HG03097 (cell line): Measurements from ENCODE around the gene EMSY.

Experiments
- ATAC-seq: cut with Tn5 transposase; IDR thresholded peaks from one replicate; pipeline ENCODE4 v1.9.1; 2021; ENCODE audit not compliant: unreplicated experiment, low FRiP score

EMSY gene

GRCh38 chr11:76455931-76456330, 11.1 kb downstream of the EMSY start:
- ATAC-seq = no peak

GRCh38 chr11:76456571-76456970, 11.8 kb downstream of the EMSY start:
- ATAC-seq = no peak

DNA sequence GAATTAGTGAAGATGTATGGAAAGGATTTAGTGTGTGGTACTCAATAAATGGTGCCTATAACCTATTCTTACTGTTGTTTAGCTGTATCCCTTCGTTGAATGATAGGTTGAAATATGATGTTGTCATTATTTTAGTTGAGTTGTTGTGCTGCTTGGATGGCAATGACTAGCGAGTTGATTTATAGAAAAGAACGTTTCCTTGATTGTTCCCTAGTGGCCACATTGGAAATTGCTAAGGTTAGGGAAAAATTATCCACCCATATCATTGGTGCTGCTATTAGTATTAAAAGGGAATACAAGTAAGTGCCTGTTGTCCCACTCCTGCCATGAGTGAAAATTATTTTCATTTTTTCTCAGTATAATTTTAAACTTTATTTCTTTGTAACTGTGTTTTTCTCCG, 14.5 kb downstream of the EMSY start:
- no peak for ATAC-seq

GRCh38 chr11:76459846-76460245, 15.0 kb downstream of the EMSY start:
- ATAC-seq = no peak

DNA sequence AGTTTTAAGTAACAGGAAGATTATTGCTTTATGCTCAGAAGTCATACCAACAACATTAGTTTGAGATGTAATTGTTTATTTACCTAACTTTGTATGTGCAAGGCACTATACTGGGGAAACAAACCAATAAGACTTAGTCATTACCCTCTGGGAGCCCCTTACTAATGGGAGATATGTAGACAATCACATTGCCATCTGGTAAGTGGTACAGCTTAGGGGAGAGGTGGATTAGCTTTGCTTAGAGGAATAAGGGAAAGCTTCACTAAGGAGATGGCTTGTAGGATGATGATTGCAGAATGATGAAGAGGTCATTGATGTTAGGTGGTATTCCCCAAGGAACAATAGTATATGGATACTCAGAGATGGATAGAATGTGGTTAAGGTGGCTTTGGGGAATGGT, 17.5 kb downstream of the EMSY start:
- no peak for ATAC-seq

DNA sequence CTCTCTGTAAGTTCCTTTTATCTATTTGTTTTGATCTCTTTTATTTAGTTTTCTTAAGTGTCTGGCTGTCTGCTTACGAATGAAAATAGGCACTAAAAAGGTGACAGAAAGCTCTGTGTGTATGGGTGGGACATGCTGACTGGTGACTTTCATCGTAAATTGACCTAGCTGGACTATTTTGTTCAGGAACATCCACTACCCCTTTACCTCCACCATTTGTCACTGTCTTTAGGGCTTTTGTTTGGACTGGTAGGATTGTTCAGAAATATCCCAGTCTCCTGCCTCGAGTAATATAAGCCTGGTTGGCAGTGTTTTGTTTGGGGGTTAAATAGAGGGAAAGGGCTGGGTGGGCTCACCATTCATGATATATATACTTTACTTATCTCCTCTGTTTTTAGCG, 20.9 kb downstream of the EMSY start:
- ATAC-seq = no peak

DNA sequence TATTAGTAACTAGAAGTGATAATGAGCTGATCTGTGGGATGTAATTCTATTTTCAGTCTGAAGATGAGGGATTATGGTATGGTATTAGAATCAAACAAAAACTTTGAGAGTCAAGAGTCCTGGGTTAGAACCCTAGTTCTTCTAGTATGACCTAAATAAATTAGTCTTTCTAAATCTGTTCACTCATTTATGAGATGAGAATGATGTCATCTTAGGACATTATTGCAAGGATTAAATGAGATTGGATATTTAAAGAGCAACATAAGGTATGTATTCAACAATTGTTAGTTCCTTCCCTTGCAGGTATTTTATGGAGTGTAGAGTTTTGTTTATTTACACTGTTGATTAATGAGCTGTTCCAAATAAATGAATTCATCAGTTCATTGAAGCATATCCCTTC, 21.8 kb downstream of the EMSY start:
- no peak for ATAC-seq

DNA sequence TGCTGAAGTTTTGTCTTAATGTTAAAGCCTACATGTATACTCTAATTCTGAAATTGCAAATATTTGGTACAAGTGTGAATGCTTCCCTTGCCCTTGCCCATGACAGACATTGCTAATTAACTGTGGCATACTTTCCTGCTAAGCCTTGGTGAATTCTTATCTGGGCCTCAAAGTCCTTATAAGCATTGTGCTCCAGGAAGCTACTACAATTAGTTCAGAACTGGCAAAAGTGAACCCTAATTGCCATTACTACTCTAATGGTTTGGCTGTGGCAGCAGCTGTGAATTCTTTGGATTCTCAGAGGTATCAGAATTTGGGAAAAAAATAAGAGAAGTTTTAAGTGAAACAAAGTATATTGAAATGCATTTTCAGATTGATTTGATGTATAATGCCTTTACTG, 24.3 kb downstream of the EMSY start:
- ATAC-seq = no peak

DNA sequence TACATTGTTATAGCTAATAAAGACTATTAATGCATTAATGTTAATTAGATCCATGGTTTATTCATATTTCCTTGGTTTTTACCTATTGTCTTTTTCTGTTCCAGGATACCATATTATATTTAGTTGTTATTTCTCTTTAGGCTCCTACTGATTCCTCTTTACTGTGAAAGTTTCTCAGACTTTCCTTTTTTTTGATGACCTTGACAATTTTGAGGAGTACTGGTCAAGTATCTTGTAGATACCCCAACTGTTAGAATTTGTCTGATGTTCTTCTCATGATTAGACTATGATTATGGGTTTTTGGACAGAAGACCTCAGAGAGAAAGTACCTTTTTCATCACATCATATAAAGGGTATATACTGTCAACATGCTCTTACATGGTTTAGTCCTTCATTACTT, 26.6 kb downstream of the EMSY start:
- ATAC-seq = no peak

GRCh38 chr11:76480241-76480640, 35.4 kb downstream of the EMSY start:
- no peak for ATAC-seq

GRCh38 chr11:76491644-76492043, 46.8 kb downstream of the EMSY start:
- ATAC-seq = no peak

DNA sequence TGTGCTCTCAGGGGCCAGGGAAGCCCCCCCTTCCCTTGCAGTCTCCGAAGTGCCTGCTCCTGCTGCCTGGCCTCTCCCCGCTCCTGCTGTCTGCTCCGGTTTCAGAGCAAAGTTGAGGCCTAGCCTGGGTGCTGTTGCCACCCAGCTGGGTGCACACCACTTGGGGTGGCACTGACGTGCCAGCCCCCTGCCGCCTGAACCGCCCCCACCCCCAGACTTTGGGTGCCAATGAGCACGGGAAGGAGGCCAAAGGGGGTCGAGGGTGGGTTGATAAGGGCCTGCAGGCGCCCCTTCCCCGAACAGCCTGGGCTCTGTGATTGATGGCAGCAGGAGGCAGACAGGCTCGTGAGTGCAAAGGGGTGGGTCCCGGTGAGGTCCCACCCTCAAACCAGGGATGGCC, 48.2 kb downstream of the EMSY start:
- no peak for ATAC-seq

DNA sequence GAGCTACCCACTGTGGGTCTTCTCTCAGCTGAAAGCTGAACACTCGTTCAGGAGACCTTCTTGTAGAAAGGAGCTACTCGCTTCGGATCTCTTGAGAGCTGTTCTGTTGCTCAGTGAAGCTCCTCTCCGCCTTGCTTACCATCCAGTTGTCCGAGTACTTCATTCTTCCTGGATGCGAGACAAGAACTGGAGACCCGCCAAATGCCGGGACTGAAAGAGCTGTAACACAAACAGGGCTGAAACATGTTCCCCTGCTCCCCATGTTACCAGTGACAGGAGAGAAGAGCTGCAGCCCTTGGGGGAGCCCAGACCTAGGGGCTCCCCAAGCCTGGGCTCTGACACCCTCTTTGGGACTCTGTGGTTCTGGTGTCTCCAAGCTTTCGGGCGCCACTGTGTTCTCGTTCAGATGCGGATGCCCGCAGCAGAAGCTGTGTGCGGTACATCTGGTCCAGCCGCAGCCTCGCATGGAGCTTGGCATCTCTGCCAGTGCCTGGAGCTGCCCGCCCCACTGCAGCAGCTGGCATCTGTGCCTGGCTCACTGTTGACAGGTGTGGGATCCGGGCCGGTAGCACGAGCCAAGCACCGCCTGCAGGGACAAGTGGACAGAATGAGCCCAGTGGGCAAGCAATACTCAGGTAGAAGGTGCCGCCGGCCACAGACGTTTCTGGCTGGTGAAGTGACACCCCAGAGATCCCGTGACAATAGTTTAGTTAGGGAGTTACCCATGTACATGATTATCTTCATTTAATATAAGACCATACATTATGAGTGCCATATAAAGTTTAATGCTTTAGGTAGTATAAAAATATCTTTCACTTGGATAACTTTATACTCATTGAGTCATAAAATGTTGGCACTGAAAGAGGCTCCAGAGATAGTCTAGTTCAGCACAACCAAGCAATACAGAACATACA, 49.1 kb downstream of the EMSY start:
- ATAC-seq = no peak

GRCh38 chr11:76495019-76495418, 50.2 kb downstream of the EMSY start:
- no peak for ATAC-seq

- no peak for ATAC-seq
Measured at GRCh38 chr11:76496174-76496573, 51.4 kb downstream of the EMSY start.

DNA sequence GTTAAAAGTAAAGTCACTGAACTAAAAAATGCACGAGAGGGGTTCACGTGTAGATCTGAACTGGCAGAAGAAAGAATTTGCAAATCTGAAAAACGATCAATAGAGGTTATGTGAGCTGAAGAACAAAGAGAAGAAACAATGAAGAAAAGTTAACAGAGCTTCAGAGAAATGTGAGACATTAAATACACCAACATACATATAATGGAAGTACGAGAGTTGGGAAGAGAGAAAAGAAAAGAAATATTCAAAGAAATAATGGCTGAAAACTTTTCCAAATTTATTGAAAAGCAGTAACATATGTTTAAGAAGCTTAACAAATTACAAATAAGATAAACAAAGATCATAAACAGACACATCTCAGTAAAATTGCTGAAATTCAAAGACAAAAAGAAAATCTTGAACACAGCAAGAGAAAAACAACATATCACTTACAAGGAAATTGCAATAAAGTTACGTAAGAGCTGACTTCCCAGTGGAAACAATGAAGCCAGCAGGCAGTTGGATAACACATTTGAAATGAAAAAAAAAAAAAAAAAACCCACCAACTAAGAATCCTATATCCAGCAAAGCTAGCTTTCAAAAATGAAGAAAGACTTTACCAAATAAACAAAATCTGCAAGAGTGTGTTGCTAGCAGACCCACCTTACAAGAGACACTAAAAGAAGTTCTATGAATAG, 56.8 kb downstream of the EMSY start:
- ATAC-seq = no peak

- no peak for ATAC-seq
Measured at GRCh38 chr11:76506833-76507232, 62.0 kb downstream of the EMSY start.

DNA sequence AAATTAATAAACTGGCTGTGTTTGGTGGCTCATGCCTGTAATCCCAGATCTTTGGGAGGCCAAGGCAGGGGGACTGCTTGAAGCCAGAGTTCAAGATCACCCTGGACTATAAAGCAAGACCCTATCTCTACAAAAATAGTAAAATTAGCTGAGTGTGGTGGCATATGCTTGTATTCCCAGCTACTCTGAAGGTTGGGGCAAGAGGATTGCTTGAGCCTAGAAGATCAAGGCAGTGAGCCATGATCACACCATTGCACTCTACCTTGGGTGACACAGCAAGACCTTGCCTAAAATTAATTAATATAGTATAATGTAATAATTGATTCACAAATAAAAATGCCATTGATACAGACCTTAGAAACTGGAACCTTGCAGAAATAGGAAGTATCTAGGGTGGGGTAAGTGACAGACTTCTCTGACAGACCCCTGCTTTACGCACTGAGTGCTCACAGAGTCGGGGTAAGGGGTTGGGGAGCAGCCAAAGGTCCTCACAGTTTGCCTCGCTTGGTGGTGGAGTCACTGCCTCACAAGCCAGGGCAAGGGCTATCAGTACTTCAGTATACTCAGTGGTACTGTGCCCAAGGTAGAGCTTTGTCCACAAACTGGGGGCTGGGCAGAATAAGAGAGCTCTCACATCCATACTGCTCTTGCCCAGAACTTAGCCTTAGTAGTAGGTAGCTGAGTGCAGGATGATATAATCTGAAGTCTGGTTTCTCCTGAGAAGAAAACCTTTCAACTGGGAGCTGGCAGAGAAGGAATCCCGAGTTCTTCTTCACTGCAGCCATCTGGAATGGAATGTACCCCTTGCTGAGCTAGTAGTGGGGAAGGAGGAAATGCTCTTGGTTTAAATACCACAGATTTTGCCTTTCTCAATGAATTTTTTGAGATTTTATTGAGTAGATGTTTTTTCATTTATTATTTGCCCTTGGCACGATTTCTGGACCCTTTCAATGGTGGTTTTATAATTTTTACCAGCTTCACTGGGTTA, 65.5 kb downstream of the EMSY start:
- ATAC-seq = no peak

GRCh38 chr11:76512851-76513653, 68.2 kb downstream of the EMSY start:
- ATAC-seq = no peak

GRCh38 chr11:76513654-76514034, 68.8 kb downstream of the EMSY start:
- no peak for ATAC-seq
